K562 (cell line): ENCODE results near the gene COPS6. TPM values are rescaled to one million over a fixed set of nuclear protein-coding genes. Genes with fewer than 3 reads are reported as not detected.

Experiments
- CHD1 ChIP-seq: fragments of 200-600 bp; sonication (generic); IDR thresholded peaks from one replicate; pipeline ENCODE4 v1.6.1; 2012; ENCODE audit warnings: mild to moderate bottlenecking, moderate library complexity, low read length, inconsistent platforms
- EP400 ChIP-seq: fragments of 450-650 bp; IDR thresholded peaks from 2 replicates; pipeline ENCODE4 v1.6.1; 2017; ENCODE audit warnings: antibody characterized with exemption, mild to moderate bottlenecking, moderate library complexity
- HMG20A ChIP-seq: fragments of 450-650 bp; formaldehyde crosslinking; conservative IDR thresholded peaks from 2 replicates; pipeline ENCODE4 v1.4.0; 2020; ENCODE audit warnings: mild to moderate bottlenecking, mixed read lengths
- NFATC3 ChIP-seq: fragments of 450-650 bp; IDR thresholded peaks from 2 replicates; pipeline ENCODE4 v1.6.1; 2017; ENCODE audit warnings: mild to moderate bottlenecking
- NUFIP1 ChIP-seq: fragments of 450-650 bp; IDR thresholded peaks from 2 replicates; pipeline ENCODE4 v1.6.1; 2018; ENCODE audit not compliant: partially characterized antibody
- ZEB2 ChIP-seq: fragments of 450-650 bp; IDR thresholded peaks from 2 replicates; pipeline ENCODE4 v1.6.1; 2016
- ZNF274 ChIP-seq: IDR thresholded peaks from 2 replicates; pipeline ENCODE4 v1.6.1; 2011; ENCODE audit warnings: low read depth, mild to moderate bottlenecking, low read length, moderate library complexity, borderline replicate concordance
- ZNF507 ChIP-seq: conservative IDR thresholded peaks from 2 replicates; pipeline ENCODE4 v1.6.1; 2017; ENCODE audit warnings: missing genetic modification characterization, missing compliant biosample characterization
- ZSCAN29 ChIP-seq: fragments of 450-650 bp; IDR thresholded peaks from 2 replicates; pipeline ENCODE4 v1.6.1; 2017
- polyA plus RNA-seq, 8 experiments: library from polyadenylated mRNA; depleted of rRNA in 4 of 8; stranded (reverse) in 5 of 8; unstranded in 3 of 8; fragments of >200 nt; fragmentation: Nextera tagmentation in 2 of 8; fragmentation: Illumina TruSeq in 1 of 8; extraction: Ambion mirVana in 2 of 8; extraction: Trizol in 1 of 8; gene quantifications; 2 replicates each; pipeline versions ENCODE4 v1.2.1 to v1.2.3, GENCODE V29; 2011 to 2014; ENCODE audit warnings: inconsistent platforms in 1 of 8, missing spikeins in 1 of 8
- total RNA-seq, 7 experiments: library from RNA; depleted of rRNA in 6 of 7; stranded (reverse); fragments of >200 nt in 6 of 7; fragmentation: Illumina TruSeq in 2 of 7; extraction: Trizol in 2 of 7; gene quantifications; 2 replicates each; pipeline versions ENCODE4 v1.2.1 to v1.2.3, GENCODE V29; 2011 to 2021; ENCODE audit warnings: low replicate concordance in 1 of 7
- TF ChIP-seq, protein P1 (sequence below), 2 experiments: fragments of 450-650 bp in 1 of 2; sonication (generic) in 1 of 2; formaldehyde crosslinking in 1 of 2; IDR thresholded peaks; 2 replicates each; pipeline versions ENCODE4 v1.7.1 to v1.9.0; 2016 to 2022; ENCODE audit warnings: inconsistent platforms in 1 of 2, mild to moderate bottlenecking in 1 of 2, missing genetic modification reagents in 1 of 2
- TF ChIP-seq, protein P2 (sequence below): fragments of 250-450 bp; sonication (Bioruptor Pico); IDR thresholded peaks from 2 replicates; pipeline ENCODE4 v1.8.0; 2022; ENCODE audit warnings: moderate library complexity, mild to moderate bottlenecking, inconsistent platforms
- TF ChIP-seq, protein P3 (sequence below): sonication (generic); formaldehyde crosslinking; IDR thresholded peaks from 2 replicates; pipeline ENCODE4 v1.8.0; 2022; ENCODE audit warnings: mild to moderate bottlenecking, missing genetic modification reagents
- TF ChIP-seq, protein P4 (sequence below): fragments of 250-450 bp; sonication (Bioruptor Pico); IDR thresholded peaks from 2 replicates; pipeline ENCODE4 v1.8.0; 2021; ENCODE audit warnings: moderate library complexity, mild to moderate bottlenecking, inconsistent platforms
- TF ChIP-seq, protein P5 (sequence below): fragments of 250-450 bp; sonication (Bioruptor Pico); IDR thresholded peaks from 2 replicates; pipeline ENCODE4 v1.8.0; 2022; ENCODE audit warnings: inconsistent platforms, mild to moderate bottlenecking, moderate library complexity, borderline replicate concordance

Gene COPS6
- total and polyA plus RNA-seq, 9 of the 15 experiments (the other 6 are each of a cell fraction or from before 2014, with no cell fraction given): 63.0 to 331 (median 168) TPM

DNA sequence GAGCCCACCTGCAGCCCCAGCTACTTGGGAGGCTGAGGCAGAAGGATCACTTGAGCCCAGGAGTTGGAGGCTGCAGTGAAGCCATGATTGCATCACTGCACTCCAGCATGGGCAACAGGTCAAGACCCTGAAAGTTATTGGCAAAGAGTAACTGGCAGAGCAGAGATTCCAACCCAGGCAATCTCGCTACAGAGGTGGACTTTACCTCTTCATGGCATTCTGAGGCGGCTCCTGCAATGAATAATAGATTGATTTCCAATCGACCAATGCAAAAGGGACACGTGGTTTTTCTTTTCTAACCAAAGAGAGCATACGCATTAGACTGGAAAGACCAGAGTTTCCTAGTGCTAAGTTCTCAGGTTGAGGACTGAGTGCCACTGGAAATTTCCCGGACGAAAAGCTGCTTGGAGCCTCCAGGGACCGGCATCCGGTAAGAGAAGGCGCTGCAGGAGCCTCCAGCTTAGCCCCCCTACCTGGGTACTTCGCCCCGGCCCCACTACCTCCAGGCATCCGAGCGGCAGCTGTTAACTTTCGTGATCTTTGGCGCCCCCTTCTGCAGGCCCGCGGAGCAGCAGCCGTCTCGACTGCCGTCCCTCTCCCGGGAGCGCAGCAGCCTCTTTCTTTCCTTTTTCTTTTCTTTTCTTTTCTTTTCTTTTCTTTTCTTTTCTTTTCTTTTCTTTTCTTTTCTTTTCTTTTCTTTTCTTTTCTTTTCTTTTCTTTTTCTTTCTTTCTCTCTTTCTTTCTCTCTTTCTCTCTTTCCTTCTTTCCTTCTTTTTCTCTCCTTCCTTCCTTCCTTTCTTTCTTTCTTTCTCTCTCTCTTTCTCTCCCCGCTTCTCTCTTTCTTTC, 42.1 kb downstream of the COPS6 start (continued):
- TF ChIP-seq HMG20A (CRISPR knock-in tag) (no peak), CHD1 (no peak), ZNF274 (no peak), EP400 (peak; percentile 69), ZSCAN29 (no peak), ZNF507 (no peak), NUFIP1 (no peak), NFATC3 (no peak), ZEB2 (no peak)
- TF ChIP-seq, protein P1, sequence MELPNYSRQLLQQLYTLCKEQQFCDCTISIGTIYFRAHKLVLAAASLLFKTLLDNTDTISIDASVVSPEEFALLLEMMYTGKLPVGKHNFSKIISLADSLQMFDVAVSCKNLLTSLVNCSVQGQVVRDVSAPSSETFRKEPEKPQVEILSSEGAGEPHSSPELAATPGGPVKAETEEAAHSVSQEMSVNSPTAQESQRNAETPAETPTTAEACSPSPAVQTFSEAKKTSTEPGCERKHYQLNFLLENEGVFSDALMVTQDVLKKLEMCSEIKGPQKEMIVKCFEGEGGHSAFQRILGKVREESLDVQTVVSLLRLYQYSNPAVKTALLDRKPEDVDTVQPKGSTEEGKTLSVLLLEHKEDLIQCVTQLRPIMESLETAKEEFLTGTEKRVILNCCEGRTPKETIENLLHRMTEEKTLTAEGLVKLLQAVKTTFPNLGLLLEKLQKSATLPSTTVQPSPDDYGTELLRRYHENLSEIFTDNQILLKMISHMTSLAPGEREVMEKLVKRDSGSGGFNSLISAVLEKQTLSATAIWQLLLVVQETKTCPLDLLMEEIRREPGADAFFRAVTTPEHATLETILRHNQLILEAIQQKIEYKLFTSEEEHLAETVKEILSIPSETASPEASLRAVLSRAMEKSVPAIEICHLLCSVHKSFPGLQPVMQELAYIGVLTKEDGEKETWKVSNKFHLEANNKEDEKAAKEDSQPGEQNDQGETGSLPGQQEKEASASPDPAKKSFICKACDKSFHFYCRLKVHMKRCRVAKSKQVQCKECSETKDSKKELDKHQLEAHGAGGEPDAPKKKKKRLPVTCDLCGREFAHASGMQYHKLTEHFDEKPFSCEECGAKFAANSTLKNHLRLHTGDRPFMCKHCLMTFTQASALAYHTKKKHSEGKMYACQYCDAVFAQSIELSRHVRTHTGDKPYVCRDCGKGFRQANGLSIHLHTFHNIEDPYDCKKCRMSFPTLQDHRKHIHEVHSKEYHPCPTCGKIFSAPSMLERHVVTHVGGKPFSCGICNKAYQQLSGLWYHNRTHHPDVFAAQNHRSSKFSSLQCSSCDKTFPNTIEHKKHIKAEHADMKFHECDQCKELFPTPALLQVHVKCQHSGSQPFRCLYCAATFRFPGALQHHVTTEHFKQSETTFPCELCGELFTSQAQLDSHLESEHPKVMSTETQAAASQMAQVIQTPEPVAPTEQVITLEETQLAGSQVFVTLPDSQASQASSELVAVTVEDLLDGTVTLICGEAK (IDR thresholded peaks at IDR 0.05): peak; percentile 31; the same call in 1 of the 2 replicates
- TF ChIP-seq, protein P1 (CRISPR knock-in tag; IDR thresholded peaks at IDR 0.05): no peak
- TF ChIP-seq, protein P2, sequence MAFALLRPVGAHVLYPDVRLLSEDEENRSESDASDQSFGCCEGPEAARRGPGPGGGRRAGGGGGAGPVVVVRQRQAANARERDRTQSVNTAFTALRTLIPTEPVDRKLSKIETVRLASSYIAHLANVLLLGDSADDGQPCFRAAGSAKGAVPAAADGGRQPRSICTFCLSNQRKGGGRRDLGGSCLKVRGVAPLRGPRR: no peak
- TF ChIP-seq, protein P3, sequence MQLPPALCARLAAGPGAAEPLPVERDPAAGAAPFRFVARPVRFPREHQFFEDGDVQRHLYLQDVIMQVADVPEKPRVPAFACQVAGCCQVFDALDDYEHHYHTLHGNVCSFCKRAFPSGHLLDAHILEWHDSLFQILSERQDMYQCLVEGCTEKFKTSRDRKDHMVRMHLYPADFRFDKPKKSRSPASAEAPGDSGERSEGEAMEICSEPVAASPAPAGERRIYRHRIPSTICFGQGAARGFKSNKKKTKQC (CRISPR knock-in tag): no peak
- TF ChIP-seq, protein P4, sequence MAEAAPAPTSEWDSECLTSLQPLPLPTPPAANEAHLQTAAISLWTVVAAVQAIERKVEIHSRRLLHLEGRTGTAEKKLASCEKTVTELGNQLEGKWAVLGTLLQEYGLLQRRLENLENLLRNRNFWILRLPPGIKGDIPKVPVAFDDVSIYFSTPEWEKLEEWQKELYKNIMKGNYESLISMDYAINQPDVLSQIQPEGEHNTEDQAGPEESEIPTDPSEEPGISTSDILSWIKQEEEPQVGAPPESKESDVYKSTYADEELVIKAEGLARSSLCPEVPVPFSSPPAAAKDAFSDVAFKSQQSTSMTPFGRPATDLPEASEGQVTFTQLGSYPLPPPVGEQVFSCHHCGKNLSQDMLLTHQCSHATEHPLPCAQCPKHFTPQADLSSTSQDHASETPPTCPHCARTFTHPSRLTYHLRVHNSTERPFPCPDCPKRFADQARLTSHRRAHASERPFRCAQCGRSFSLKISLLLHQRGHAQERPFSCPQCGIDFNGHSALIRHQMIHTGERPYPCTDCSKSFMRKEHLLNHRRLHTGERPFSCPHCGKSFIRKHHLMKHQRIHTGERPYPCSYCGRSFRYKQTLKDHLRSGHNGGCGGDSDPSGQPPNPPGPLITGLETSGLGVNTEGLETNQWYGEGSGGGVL (CRISPR knock-in tag): no peak
- TF ChIP-seq, protein P5, sequence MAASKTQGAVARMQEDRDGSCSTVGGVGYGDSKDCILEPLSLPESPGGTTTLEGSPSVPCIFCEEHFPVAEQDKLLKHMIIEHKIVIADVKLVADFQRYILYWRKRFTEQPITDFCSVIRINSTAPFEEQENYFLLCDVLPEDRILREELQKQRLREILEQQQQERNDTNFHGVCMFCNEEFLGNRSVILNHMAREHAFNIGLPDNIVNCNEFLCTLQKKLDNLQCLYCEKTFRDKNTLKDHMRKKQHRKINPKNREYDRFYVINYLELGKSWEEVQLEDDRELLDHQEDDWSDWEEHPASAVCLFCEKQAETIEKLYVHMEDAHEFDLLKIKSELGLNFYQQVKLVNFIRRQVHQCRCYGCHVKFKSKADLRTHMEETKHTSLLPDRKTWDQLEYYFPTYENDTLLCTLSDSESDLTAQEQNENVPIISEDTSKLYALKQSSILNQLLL: no peak
